ENCODE measurements around the gene MED9. TPM values are rescaled to one million over a fixed set of nuclear protein-coding genes. Genes with fewer than 3 reads are reported as not detected.

MED9 gene
- total and polyA plus RNA-seq, 2 of the 4 experiments (the other 2 are of a cell fraction), result 6.1 to 10.1 TPM

DNA sequence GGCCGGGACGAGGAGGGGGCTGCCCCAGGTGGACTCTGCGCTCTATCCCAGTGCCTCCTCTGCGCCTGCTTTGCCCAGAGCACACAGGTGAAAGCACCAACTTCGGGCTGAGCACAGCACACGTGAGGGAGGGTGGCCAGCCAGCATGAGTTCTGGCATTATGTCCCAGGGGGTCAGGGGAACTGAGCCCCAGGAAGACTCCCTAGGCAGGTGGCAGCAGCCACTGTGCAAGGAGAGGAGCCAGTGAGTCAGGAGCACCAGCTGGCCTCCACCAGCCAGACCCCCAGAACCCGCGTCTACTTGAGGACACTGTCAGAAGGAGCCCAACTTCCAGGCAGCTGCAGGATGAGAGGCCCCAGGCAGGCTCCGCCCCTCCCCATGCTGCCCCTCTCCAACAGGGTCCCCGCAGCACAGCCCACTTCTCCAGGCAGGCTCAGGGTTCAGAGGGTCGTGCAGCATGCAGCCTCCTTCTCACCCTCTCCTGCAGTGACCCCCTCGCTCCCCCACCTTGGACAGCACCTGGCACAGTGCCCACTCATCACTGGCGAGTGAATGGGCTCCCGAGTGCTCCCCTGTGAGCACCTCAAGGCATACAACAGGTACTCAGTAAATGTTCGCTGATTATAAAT lies 63.6 kb downstream of the MED9 start:
- Histone ChIP-seq H4K20me1 (ENCODE audit: insufficient read depth, low read length) (no peaks in the 10 kb centered on the region; the same call in 1 of the 2 replicates), H3K9ac (ENCODE audit: low read depth, low read length) (no peak overlapping the region), H3K4ac (ENCODE audit: low read depth, low read length) (no peak overlapping the region), H3K4me1 (ENCODE audit: control insufficient read depth, insufficient read depth, low read length) (peaks cover 11% of the 10 kb centered on the region; the same call in 1 of the 2 replicates), H3K4me3 (ENCODE audit: insufficient read depth, low read depth, low read length) (no peak overlapping the region), H2BK120ac (ENCODE audit: low read depth, low read length) (no peak overlapping the region), H2AK5ac (ENCODE audit: low read depth, low read length) (no peak overlapping the region), H3K23ac (ENCODE audit: low read depth, low read length) (no peak overlapping the region), H3K79me1 (ENCODE audit: low read depth in 1 of 2, low read length in 2 of 2) (no peaks in the 10 kb centered on the region), H2BK15ac (ENCODE audit: low read depth, low read length) (no peak overlapping the region), H2AK9ac (replicated peaks; ENCODE audit: low read depth, low read length, poor library complexity) (no peak overlapping the region), H3K36me3 (ENCODE audit: control insufficient read depth, insufficient read depth, low read length) (no peaks in the 10 kb centered on the region), H3K14ac (replicated peaks; ENCODE audit: low read depth, low read length) (no peak overlapping the region), H3K27me3 (ENCODE audit: control insufficient read depth, insufficient read depth, low read length) (no peaks in the 10 kb centered on the region), H2BK20ac (ENCODE audit: low read depth, low read length) (no peak overlapping the region), H2BK5ac (ENCODE audit: low read depth, low read length, poor library complexity, severe bottlenecking) (no peak overlapping the region), H3K27ac (ENCODE audit: insufficient read depth, low read length) (no peak overlapping the region), H3K9me1 (ENCODE audit: insufficient read depth, low read length) (peaks cover 9% of the 10 kb centered on the region), H4K91ac (ENCODE audit: insufficient read depth, low read depth, low read length) (no peak overlapping the region), H4K5ac (ENCODE audit: low read depth, low read length) (no peak overlapping the region), H3K18ac (ENCODE audit: low read depth, low read length) (no peak overlapping the region), H2AFZ (replicated peaks; ENCODE audit: low read length, poor library complexity) (no peak overlapping the region), H3K9me3 (ENCODE audit: control insufficient read depth, insufficient read depth, low read length) (no peaks in the 10 kb centered on the region), H3K56ac (ENCODE audit: extremely low read depth, insufficient read depth, low read length) (no peak overlapping the region), H3K4me2 (ENCODE audit: low read depth, low read length) (no peak overlapping the region), H4K8ac (ENCODE audit: low read depth in 2 of 2, low read length in 2 of 2) (no peak overlapping the region)
- no peak for ATAC-seq (ENCODE audit: low read depth)
- dilution Hi-C loops (cut with HindIII; ENCODE audit: low sequenced_read_pairs, unreplicated experiment) (no loop called here), in situ Hi-C loops (cut with MboI; ENCODE audit: low sequenced_read_pairs) (no loop called here), intact Hi-C loops (cut with micrococcal nuclease) (no loop called here)
- BruUV-seq (replicated peaks), result no TSS peak
- ChIA-PET POLR2A (ENCODE audit: unreplicated experiment) (no interaction called here), CTCF (no interaction called here)
- no peak for DNase-seq
- WGBS, 2 experiments (ENCODE audit: extremely low coverage in 2 of 2, insufficient read length in 1 of 2), result 66% methylated on average over 6 of the region's 15 CpGs; no CpG with 5 or more reads in 1 of the 2 experiments
- TF ChIP-seq CEBPB (IDR thresholded peaks at IDR 0.05; ENCODE audit: low read depth, low read length) (no peak), RCOR1 (IDR thresholded peaks at IDR 0.05; ENCODE audit: insufficient replicate concordance, low read length) (no peak), MAFK (IDR thresholded peaks at IDR 0.05; ENCODE audit: low read depth, low read length) (no peak), RFX5 (IDR thresholded peaks at IDR 0.05; ENCODE audit: low read depth, low read length) (no peak), SMC3 (IDR thresholded peaks at IDR 0.05; ENCODE audit: low read depth, low read length) (no peak), CHD1 (IDR thresholded peaks at IDR 0.05; ENCODE audit: low read depth, low read length) (no peak), BHLHE40 (IDR thresholded peaks at IDR 0.05; ENCODE audit: low read depth, low read length) (no peak), MXI1 (IDR thresholded peaks at IDR 0.05; ENCODE audit: borderline replicate concordance, low read depth, low read length) (no peak), POLR2A (IDR thresholded peaks at IDR 0.05; ENCODE audit: low read depth, low read length) (no peak)
- TF ChIP-seq, protein P1, sequence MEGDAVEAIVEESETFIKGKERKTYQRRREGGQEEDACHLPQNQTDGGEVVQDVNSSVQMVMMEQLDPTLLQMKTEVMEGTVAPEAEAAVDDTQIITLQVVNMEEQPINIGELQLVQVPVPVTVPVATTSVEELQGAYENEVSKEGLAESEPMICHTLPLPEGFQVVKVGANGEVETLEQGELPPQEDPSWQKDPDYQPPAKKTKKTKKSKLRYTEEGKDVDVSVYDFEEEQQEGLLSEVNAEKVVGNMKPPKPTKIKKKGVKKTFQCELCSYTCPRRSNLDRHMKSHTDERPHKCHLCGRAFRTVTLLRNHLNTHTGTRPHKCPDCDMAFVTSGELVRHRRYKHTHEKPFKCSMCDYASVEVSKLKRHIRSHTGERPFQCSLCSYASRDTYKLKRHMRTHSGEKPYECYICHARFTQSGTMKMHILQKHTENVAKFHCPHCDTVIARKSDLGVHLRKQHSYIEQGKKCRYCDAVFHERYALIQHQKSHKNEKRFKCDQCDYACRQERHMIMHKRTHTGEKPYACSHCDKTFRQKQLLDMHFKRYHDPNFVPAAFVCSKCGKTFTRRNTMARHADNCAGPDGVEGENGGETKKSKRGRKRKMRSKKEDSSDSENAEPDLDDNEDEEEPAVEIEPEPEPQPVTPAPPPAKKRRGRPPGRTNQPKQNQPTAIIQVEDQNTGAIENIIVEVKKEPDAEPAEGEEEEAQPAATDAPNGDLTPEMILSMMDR (conservative IDR thresholded peaks at IDR 0.05; ENCODE audit: low read depth, low read length), result no peak
- TF ChIP-seq, protein P2, sequence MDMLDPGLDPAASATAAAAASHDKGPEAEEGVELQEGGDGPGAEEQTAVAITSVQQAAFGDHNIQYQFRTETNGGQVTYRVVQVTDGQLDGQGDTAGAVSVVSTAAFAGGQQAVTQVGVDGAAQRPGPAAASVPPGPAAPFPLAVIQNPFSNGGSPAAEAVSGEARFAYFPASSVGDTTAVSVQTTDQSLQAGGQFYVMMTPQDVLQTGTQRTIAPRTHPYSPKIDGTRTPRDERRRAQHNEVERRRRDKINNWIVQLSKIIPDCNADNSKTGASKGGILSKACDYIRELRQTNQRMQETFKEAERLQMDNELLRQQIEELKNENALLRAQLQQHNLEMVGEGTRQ (IDR thresholded peaks at IDR 0.05; ENCODE audit: low read depth, low read length), result no peak
- TF ChIP-seq, protein P3, sequence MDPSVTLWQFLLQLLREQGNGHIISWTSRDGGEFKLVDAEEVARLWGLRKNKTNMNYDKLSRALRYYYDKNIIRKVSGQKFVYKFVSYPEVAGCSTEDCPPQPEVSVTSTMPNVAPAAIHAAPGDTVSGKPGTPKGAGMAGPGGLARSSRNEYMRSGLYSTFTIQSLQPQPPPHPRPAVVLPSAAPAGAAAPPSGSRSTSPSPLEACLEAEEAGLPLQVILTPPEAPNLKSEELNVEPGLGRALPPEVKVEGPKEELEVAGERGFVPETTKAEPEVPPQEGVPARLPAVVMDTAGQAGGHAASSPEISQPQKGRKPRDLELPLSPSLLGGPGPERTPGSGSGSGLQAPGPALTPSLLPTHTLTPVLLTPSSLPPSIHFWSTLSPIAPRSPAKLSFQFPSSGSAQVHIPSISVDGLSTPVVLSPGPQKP (IDR thresholded peaks at IDR 0.05; ENCODE audit: borderline replicate concordance, low read depth, low read length), result no peak
